ENCODE data around the gene MICAL2.

DNA sequence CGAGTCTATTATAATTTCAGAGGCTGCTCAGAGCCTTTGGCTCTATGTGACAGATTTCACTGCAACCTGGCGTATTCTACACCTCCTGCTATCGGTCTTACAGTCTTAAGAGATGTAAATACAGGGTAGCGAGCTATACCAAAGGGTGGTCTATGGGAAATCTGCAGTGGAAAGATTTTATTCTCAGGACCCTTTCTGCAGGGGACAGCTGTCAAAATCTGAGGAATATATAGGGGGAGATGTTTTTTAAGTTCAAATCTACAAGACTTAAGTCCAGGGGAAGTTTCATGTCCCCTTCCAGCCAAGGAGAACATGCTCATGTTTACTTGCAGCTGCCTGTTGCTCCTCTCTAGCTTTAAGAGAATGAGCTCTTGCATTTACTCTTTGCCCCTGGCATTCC is 62.7 kb downstream of the MICAL2 start:
- TF ChIP-seq POLR2AphosphoS5 (IDR thresholded peaks at IDR 0.05; ENCODE audit: borderline replicate concordance, low read depth, low read length) (no peak), EZH2 (IDR thresholded peaks at IDR 0.05) (no peak), FOXP2 (optimal IDR thresholded peaks at IDR 0.05; ENCODE audit: control extremely low read depth, extremely low read length, insufficient read depth) (no peak)
